ENCODE data around the gene PYURF.

GRCh38 chr4:88522702-88523324 is 763 bp downstream of the PYURF start:
- no peak for TF ChIP-seq CTCF (IDR thresholded peaks at IDR 0.05; ENCODE audit: poor library complexity, severe bottlenecking)
- no peak for TF ChIP-seq EP300 (conservative IDR thresholded peaks at IDR 0.05; ENCODE audit: poor library complexity, severe bottlenecking)
- TF ChIP-seq EZH2 (IDR thresholded peaks at IDR 0.05; ENCODE audit: borderline replicate concordance, insufficient read depth, low read length, poor library complexity, severe bottlenecking), result no peak
- no peak for TF ChIP-seq REST (IDR thresholded peaks at IDR 0.05; ENCODE audit: borderline replicate concordance)
- TF ChIP-seq POLR2AphosphoS5 (IDR thresholded peaks at IDR 0.05), result peak; percentile 5
- TF ChIP-seq SMC3 (conservative IDR thresholded peaks at IDR 0.05; ENCODE audit: poor library complexity), result no peak
- TF ChIP-seq RAD21 (conservative IDR thresholded peaks at IDR 0.05), result no peak
- no peak for TF ChIP-seq MXI1 (conservative IDR thresholded peaks at IDR 0.05; ENCODE audit: poor library complexity, severe bottlenecking)
